Loucy (cell line): Measurements from ENCODE around the gene PDIK1L.

Experiments
- EZH2phosphoT487 ChIP-seq: fragments of 200-600 bp; IDR thresholded peaks from 2 replicates; pipeline ENCODE4 v1.6.1; 2018; ENCODE audit warnings: antibody characterized with exemption, mild to moderate bottlenecking, moderate library complexity, borderline replicate concordance
- TF ChIP-seq, protein P1 (sequence below): fragments of 200-600 bp; sonication (generic); conservative IDR thresholded peaks from 2 replicates; pipeline ENCODE4 v1.5.1; 2014; ENCODE audit warnings: mild to moderate bottlenecking, antibody characterized with exemption, low read length

DNA sequence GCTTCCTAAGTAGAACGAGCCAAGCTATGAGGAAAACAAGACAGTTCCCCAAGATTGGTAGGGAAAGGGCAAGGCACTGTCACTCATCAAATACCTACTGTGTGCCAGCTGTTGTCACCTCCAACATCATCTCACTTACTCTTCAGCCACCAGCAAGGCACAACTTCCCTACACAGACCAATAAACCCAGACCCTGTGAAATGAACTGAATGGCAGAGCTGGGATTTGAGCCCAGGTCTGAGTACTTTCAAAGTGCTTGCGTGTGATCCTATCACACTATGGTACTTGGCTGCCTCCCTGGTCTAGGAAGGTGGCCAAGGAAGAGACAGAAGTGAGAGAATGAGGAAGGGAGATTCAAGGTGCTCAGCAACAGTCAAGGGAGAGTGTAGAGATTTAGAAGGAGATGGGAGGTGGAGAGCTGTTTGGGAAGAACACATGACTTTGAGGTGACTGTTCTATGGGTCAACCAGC lies 27.5 kb upstream of the PDIK1L start:
- TF ChIP-seq, protein P1, sequence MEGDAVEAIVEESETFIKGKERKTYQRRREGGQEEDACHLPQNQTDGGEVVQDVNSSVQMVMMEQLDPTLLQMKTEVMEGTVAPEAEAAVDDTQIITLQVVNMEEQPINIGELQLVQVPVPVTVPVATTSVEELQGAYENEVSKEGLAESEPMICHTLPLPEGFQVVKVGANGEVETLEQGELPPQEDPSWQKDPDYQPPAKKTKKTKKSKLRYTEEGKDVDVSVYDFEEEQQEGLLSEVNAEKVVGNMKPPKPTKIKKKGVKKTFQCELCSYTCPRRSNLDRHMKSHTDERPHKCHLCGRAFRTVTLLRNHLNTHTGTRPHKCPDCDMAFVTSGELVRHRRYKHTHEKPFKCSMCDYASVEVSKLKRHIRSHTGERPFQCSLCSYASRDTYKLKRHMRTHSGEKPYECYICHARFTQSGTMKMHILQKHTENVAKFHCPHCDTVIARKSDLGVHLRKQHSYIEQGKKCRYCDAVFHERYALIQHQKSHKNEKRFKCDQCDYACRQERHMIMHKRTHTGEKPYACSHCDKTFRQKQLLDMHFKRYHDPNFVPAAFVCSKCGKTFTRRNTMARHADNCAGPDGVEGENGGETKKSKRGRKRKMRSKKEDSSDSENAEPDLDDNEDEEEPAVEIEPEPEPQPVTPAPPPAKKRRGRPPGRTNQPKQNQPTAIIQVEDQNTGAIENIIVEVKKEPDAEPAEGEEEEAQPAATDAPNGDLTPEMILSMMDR = no peak
- no peak for TF ChIP-seq EZH2phosphoT487
